DMS153 treated with DMSO at 0.1 percent for 48 hours (cell line): Measurements from ENCODE around the gene TXLNA.

Experiments
- DNase-seq: peaks from one replicate; lab custom pipeline; 2025; ENCODE audit not compliant: unreplicated experiment; lab: John Stamatoyannopoulos, UW

Gene TXLNA

GRCh38 chr1:32242341-32242851 lies 62.9 kb downstream of the TXLNA start:
- DNase-seq: no peak

DNA sequence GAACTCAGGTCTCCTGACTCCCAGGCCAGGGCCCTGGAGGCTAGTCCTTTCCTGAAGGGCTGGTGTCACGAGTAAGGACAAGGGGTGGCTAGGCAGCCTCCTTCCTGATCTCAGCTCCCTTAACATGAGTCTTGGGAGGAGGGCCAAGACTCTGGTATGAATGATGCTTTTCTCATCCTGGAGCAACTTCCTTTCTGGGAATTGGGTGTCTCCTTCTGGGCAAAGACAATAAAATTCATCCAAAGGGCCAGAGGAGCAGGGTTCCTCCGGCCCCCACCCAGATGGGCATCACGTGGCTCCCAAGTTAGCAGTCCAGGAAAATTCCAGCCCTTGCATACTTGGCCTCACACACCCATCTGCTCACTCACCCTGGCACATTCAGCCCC lies 67.4 kb downstream of the TXLNA start, which contains the start of gene FAM167B:
TSS of gene FAM167B (plus strand) at position 335 of the 386 bp plus-strand sequence. CDS start 200 bp downstream, outside the sequence.
- DNase-seq: no peak

GRCh38 chr1:32247452-32247851 lies 68.0 kb downstream of the TXLNA start:
- DNase-seq: no peak
